Measurements from ENCODE around the gene TRAF3. TPM values are rescaled to one million over a fixed set of nuclear protein-coding genes. Genes with fewer than 3 reads are reported as not detected.

TRAF3 gene
- total RNA-seq, 2 experiments from 2014 or later: 39.1 to 40.2 TPM

- peaks cover 37% of the 10 kb centered on the region for H3K36me3 Mint-ChIP-seq (ENCODE audit: low read depth)
- ATAC-seq: no peak
Observed at GRCh38 chr14:102838501-102838900, 61.3 kb downstream of the TRAF3 start.

GRCh38 chr14:102840115-102840514, 62.9 kb downstream of the TRAF3 start:
- Mint-ChIP-seq H3K36me3 (ENCODE audit: low read depth) (peaks cover 28% of the 10 kb centered on the region), H3K9me3 (no peaks in the 10 kb centered on the region)
- CTCF ChIA-PET: no interaction called here

More at GRCh38 chr14:102838501-102838900, 61.3 kb downstream of the TRAF3 start:
- ChIA-PET POLR2A (no interaction called here), CTCF (no interaction called here)
- Mint-ChIP-seq H3K4me1 (ENCODE audit: low read depth) (peaks cover 9% of the 10 kb centered on the region), H3K27me3 (no peaks in the 10 kb centered on the region), H3K4me3 (no peak overlapping the region), H3K27ac (no peak overlapping the region), H3K9me3 (no peaks in the 10 kb centered on the region)
- intact Hi-C loops (cut with micrococcal nuclease): no loop called here
- no peak for TF ChIP-seq CTCF (IDR thresholded peaks at IDR 0.05)
- no peak for DNase-seq

GRCh38 chr14:102840771-102841528, 63.7 kb downstream of the TRAF3 start:
- Mint-ChIP-seq H3K27ac (peak overlapping the region; percentile 31), H3K4me3 (no peak overlapping the region), H3K36me3 (ENCODE audit: low read depth) (peaks cover 25% of the 10 kb centered on the region), H3K9me3 (no peaks in the 10 kb centered on the region), H3K4me1 (ENCODE audit: low read depth) (peaks cover 3% of the 10 kb centered on the region), H3K27me3 (no peaks in the 10 kb centered on the region)
- no peak for TF ChIP-seq CTCF (IDR thresholded peaks at IDR 0.05)
- ATAC-seq (no peak), DNase-seq (no peak)
- POLR2A ChIA-PET: interaction anchor here (0.5 kb wide), 1 partner anchor 154 kb away, joined by 3 read pairs; no protein-coding TSS in a partner anchor
- intact Hi-C loops (cut with micrococcal nuclease): no loop called here
- CTCF ChIA-PET: no interaction called here

More at GRCh38 chr14:102840115-102840514, 62.9 kb downstream of the TRAF3 start:
- intact Hi-C loops (cut with micrococcal nuclease): no loop called here
- POLR2A ChIA-PET: interaction anchor here (0.7 kb wide), 1 partner anchor 83 kb away, joined by 4 read pairs; no protein-coding TSS in a partner anchor
- ATAC-seq (no peak), DNase-seq (no peak)
- H3K27me3 Mint-ChIP-seq: no peaks in the 10 kb centered on the region
- TF ChIP-seq CTCF (IDR thresholded peaks at IDR 0.05): no peak
- no peak overlapping the region for H3K27ac Mint-ChIP-seq
- no peak overlapping the region for H3K4me3 Mint-ChIP-seq
- H3K4me1 Mint-ChIP-seq (ENCODE audit: low read depth): peaks cover 7% of the 10 kb centered on the region

- Mint-ChIP-seq H3K36me3 (ENCODE audit: low read depth) (peaks cover 17% of the 10 kb centered on the region), H3K9me3 (peaks cover 2% of the 10 kb centered on the region), H3K4me3 (no peak overlapping the region), H3K4me1 (ENCODE audit: low read depth) (peaks cover 10% of the 10 kb centered on the region), H3K27me3 (no peaks in the 10 kb centered on the region), H3K27ac (no peak overlapping the region)
- DNase-seq: no peak
- ChIA-PET CTCF (interaction anchor here (1.2 kb wide), 1 partner anchor 154 kb away, joined by 3 read pairs; no protein-coding TSS in a partner anchor), POLR2A (no interaction called here)
- no peak for TF ChIP-seq CTCF (IDR thresholded peaks at IDR 0.05)
- no peak for ATAC-seq
- intact Hi-C loops (cut with micrococcal nuclease): no loop called here
Observed at GRCh38 chr14:102848830-102849525, 71.7 kb downstream of the TRAF3 start.
